ENCODE measurements around the gene C4orf17. TPM values are rescaled to one million over a fixed set of nuclear protein-coding genes. Genes with fewer than 3 reads are reported as not detected.

The C4orf17 gene
- not detected in 2 replicates for total RNA-seq

DNA sequence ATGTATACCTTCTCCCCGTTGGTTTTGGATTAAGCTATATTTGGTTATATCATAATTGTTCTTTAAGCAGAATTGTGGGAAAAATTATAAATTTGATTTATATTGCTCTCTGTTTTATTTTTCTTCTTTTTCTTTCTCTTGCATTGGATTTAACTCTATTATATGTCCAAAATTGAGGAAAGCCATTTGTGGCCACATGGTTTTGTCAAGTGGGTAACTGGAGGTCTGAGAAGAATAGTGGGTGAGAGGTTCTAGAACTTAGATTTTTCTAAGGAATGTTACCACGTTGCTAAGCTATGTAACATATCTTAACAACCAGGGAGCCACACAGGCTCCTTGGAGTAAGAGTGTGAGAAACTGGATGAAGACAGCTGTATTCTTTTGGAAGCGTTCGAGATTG lies at the start of gene C4orf17:
Gene C4orf17, plus strand, starts transcription at position 301 of the 400 bp plus-strand sequence. CDS start 2,061 bp downstream, outside the sequence.

DNA sequence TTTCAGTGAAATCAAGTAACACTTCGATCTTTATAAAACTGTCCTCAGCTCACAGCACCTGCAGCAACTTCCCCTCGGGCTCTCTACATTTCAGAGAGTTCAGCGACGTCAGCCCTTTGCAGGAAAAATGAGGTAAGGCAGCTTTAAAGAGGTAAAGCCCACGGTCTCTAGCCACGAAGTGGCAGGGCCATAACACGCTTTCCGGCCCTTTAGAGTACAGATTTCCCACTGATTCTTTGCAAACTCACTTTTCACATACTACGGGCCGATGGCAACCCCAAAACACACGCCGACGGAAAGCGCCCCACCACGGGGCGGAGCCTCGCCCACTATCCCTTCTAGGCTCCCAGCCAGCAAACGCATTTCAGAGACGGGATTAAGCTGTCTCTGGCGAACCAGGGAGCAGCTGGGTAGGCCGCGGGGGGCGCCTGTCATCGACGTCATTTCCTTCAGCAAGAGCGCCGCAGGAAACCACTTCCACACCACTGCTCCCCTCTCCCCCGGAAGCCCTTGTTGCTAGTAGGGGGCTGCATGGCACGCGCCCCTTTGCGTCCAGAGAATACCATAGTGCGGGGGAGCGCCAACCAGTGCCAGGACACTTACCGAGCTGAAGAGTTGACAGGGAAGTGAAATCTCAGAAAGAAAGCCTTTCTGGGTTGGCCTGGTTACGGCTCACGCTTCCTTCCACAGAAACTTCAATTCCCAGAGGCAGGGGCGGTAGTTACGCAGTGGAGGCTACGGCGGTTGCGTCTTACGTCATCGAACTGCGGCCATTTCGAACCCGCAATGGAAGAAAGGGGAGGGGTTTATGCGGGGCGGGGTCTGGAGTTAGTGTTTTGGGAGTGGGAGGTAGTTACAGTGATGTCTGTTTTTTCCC lies 52.7 kb downstream of the C4orf17 start, which contains the start of gene TRMT10A:
Gene TRMT10A, minus strand, starts transcription at position 730 of the 877 bp plus-strand sequence. CDS start 4,701 bp downstream, outside the sequence.

DNA sequence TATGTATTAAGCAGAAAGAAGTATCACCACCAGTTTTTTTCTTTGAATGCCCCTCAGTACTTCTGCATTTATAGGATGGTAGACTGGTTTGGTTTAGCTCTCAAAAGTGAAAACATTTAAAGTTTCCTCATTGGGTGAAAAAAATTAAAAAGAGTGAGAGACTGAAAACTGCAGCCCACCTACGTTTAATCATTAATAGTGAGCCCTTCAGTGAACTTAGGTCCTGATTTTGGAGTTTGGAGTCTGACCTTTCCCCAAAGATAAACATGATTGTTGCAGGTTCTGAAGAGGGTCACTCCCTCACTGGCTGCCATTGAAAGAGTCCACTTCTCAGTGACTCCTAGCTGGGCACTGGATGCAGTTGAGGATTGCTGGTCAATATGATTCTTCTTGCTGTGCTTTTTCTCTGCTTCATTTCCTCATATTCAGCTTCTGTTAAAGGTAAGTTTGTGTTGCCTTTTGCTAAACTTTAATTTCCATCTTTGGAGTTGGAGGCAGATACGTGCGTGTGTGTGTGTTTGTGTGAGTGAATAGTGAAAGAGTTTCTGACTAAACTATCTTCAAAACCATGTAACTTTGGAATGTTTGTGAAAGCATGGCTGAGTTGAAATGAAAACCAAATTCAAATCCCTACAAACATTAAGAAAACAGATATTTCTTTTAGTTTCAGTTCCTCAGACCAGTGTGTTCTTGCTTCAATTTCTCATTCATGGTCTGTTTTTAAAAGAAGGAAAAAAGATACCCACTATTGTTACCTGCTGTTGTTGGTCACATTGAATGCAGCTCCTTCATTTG lies 63.9 kb downstream of the C4orf17 start, which contains the start of gene MTTP:
Gene MTTP, plus strand, starts transcription at position 295 of the 795 bp plus-strand sequence. Its CDS starts 86 bp downstream, at position 381.

Other genes starting within 250 kb of the C4orf17 start
- gene ADH1A, start 220.0 kb upstream of the C4orf17 start, total RNA-seq, result not detected in 2 replicates
- 17.2 and 497 TPM in 2 replicates for gene ADH1B, start 189.6 kb upstream of the C4orf17 start, total RNA-seq
- gene ADH1C, start 158.3 kb upstream of the C4orf17 start, total RNA-seq, result 0.20 and 0.73 TPM in 2 replicates
- gene ADH7, start 75.7 kb upstream of the C4orf17 start, total RNA-seq, result not detected in 2 replicates
- gene TRMT10A, start 53.0 kb downstream of the C4orf17 start, total RNA-seq, result 5.5 and 7.4 TPM in 2 replicates
- gene MTTP, start 63.8 kb downstream of the C4orf17 start, total RNA-seq, result not detected in 2 replicates
- not detected in 2 replicates for gene C4orf54, start 146.8 kb downstream of the C4orf17 start, total RNA-seq